Gastroesophageal sphincter (tissue), 4 donors: ENCODE results near the gene CCDC74A. TPM values are rescaled to one million over a fixed set of nuclear protein-coding genes. Genes with fewer than 3 reads are reported as not detected.
"Not testable (repeated sequence)": the region's sequence is repeated elsewhere in the genome, so short reads cannot be mapped to it uniquely, and the experiment has no call there.

ENCODE experiments used
- ATAC-seq: fragments of 150-250 bp; one replicate; pipeline ENCODE4 v1.9.1; 2016; ENCODE audit warnings: mild to moderate bottlenecking, moderate library complexity
- H3K27ac ChIP-seq, 4 donors: fragments of 200-600 bp; sonication (generic) in 3 of 4; 1 replicate in 3 of 4; 2 replicates in 1 of 4; pipeline ENCODE4 v1.5.1; 2016 to 2019
- H3K27me3 ChIP-seq: fragments of 200-600 bp; sonication (generic); one replicate; pipeline ENCODE4 v1.5.1; 2019
- H3K36me3 ChIP-seq, 2 donors: fragments of 200-600 bp; sonication (generic); one replicate each; pipeline ENCODE4 v1.5.1; 2019; ENCODE audit warnings: control low read depth in 1 of 2
- H3K4me1 ChIP-seq, 3 donors: fragments of 200-600 bp; sonication (generic); 1 replicate in 2 of 3; 2 replicates in 1 of 3; pipeline ENCODE4 v1.5.1; 2016 to 2019; ENCODE audit warnings: control low read depth in 2 of 3
- H3K4me3 ChIP-seq, 2 donors: fragments of 200-600 bp; sonication (generic); one replicate each; pipeline ENCODE4 v1.5.1; 2019; ENCODE audit warnings: mild to moderate bottlenecking in 1 of 2, moderate library complexity in 1 of 2
- H3K9me3 ChIP-seq, 3 donors: fragments of 200-600 bp; sonication (generic); one replicate each; pipeline ENCODE4 v1.5.1; 2017 to 2019; ENCODE audit warnings: control low read depth in 2 of 3
- WGBS, 2 donors: methylation state at CpG; one replicate each; pipeline ENCODE4 v1.1.5; 2018; ENCODE audit warnings: low coverage in 1 of 2; 5-methylcytosine and 5-hydroxymethylcytosine counted together
- total RNA-seq, 4 donors: library from RNA; depleted of rRNA; stranded (reverse); fragments of >200 nt; gene quantifications; one replicate each; pipeline ENCODE4 v1.1.0, GENCODE V29; 2016

The CCDC74A gene
- 10 to 100 TPM in 1 of 4 donors, 1 to 10 TPM in 3; 4.4 to 10.5 (median 8.2) TPM for total RNA-seq

GRCh38 chr2:131527131-131528001 is at the start of gene CCDC74A:
CCDC74A (plus strand) TSS chr2:131527888; CDS start chr2:131527971, 83 bp downstream.
- 51 to 96% methylated on average over 8 to 9 of the region's 47 CpGs for WGBS, 2 donors
- H3K36me3 ChIP-seq, H3K27me3 ChIP-seq, H3K9me3 ChIP-seq: not testable (repeated sequence)
- Histone ChIP-seq H3K4me1 (peaks cover 0 to 18% (median 0%) of the 10 kb centered on the region in 3 donors), H3K4me3 (peak within 1 kb of the TSS; percentile 42 to 49), H3K27ac (peak within 1 kb of the TSS in 3 of 4 donors; percentile 29 to 51 (median 45))
- peak; percentile 86 for ATAC-seq

- H3K36me3 ChIP-seq = peaks cover 0 to 31% of the 10 kb centered on the region in 2 donors
- not testable (repeated sequence) for H3K4me1 ChIP-seq, H3K9me3 ChIP-seq, ATAC-seq, H3K27me3 ChIP-seq, H3K27ac ChIP-seq, H3K4me3 ChIP-seq
- 93% methylated on average over 3 to 9 of the region's 18 CpGs for WGBS, 2 donors
These were observed 49.4 kb upstream of the CCDC74A start for GRCh38 chr2:131478074-131478849.

GRCh38 chr2:131478850-131479461 is 48.7 kb upstream of the CCDC74A start:
- H3K9me3 ChIP-seq, H3K27ac ChIP-seq, ATAC-seq, H3K27me3 ChIP-seq, H3K4me1 ChIP-seq, H3K4me3 ChIP-seq: not testable (repeated sequence)
- peaks cover 0 to 37% of the 10 kb centered on the region in 2 donors for H3K36me3 ChIP-seq
- WGBS, 2 donors = 98 to 100% methylated on average over 1 to 6 of the region's 9 CpGs

GRCh38 chr2:131480351-131480750 is 47.3 kb upstream of the CCDC74A start:
- H3K9me3 ChIP-seq, ATAC-seq, H3K27me3 ChIP-seq, H3K4me3 ChIP-seq, H3K27ac ChIP-seq, H3K4me1 ChIP-seq: not testable (repeated sequence)
- H3K36me3 ChIP-seq = peaks cover 0 to 42% of the 10 kb centered on the region in 2 donors
- 100% methylated on average over 1 of the region's 20 CpGs; no CpG with 5 or more reads in 1 of the 2 donors for WGBS, 2 donors

- H3K27ac ChIP-seq, H3K9me3 ChIP-seq, H3K27me3 ChIP-seq, H3K4me1 ChIP-seq, H3K4me3 ChIP-seq, ATAC-seq: not testable (repeated sequence)
- peaks cover 0 to 39% of the 10 kb centered on the region in 2 donors for H3K36me3 ChIP-seq
- 96 to 100% methylated on average over 1 to 5 of the region's 19 CpGs for WGBS, 2 donors
These were observed 45.1 kb upstream of the CCDC74A start for GRCh38 chr2:131482506-131483155.

GRCh38 chr2:131483981-131484820 is 43.5 kb upstream of the CCDC74A start:
- not testable (repeated sequence) for ATAC-seq

GRCh38 chr2:131484906-131485460 is 42.7 kb upstream of the CCDC74A start:
- not testable (repeated sequence) for H3K4me3 ChIP-seq, H3K27me3 ChIP-seq, H3K27ac ChIP-seq, ATAC-seq, H3K4me1 ChIP-seq, H3K9me3 ChIP-seq
- WGBS, 2 donors = 100% methylated on average over 1 of the region's 11 CpGs; no CpG with 5 or more reads in 1 of the 2 donors
- peaks cover 0 to 31% of the 10 kb centered on the region in 2 donors for H3K36me3 ChIP-seq

More at GRCh38 chr2:131483981-131484820, 43.5 kb upstream of the CCDC74A start:
- not testable (repeated sequence) for H3K4me3 ChIP-seq, H3K9me3 ChIP-seq, H3K27me3 ChIP-seq, H3K27ac ChIP-seq, H3K4me1 ChIP-seq
- peaks cover 0 to 38% of the 10 kb centered on the region in 2 donors for H3K36me3 ChIP-seq
- WGBS, 2 donors = 68 to 100% methylated on average over 2 to 3 of the region's 24 CpGs

- not testable (repeated sequence) for H3K9me3 ChIP-seq, H3K4me3 ChIP-seq, ATAC-seq, H3K27ac ChIP-seq, H3K27me3 ChIP-seq
- Histone ChIP-seq H3K4me1 (peaks cover 0 to 15% (median 7%) of the 10 kb centered on the region in 3 donors), H3K36me3 (peaks cover 0 to 28% of the 10 kb centered on the region in 2 donors)
- 89% methylated on average over 7 of the region's 14 CpGs; no CpG with 5 or more reads in 1 of the 2 donors for WGBS, 2 donors
These were observed 41.3 kb upstream of the CCDC74A start for GRCh38 chr2:131486201-131486902.
